Prostate gland (tissue), 2 donors: ENCODE data around the gene ADPRS. TPM values are rescaled to one million over a fixed set of nuclear protein-coding genes. Genes with fewer than 3 reads are reported as not detected.

Experiments
- DNase-seq: peaks from one replicate; pipeline ENCODE4 v3.0.0-alpha.2; 2019; ENCODE audit warnings: low spot score
- H3K27ac ChIP-seq, 2 donors: fragments of 200-600 bp; sonication (generic); 2 replicates each; pipeline ENCODE4 v1.5.1; 2017 to 2019
- H3K27me3 ChIP-seq: fragments of 200-600 bp; sonication (generic); replicated peaks from 2 replicates; pipeline ENCODE4 v1.5.1; 2019; ENCODE audit not compliant: insufficient read depth
- H3K36me3 ChIP-seq, 2 donors: fragments of 200-600 bp; sonication (generic); 1 replicate in 1 of 2; 2 replicates in 1 of 2; pipeline versions ENCODE4 v1.5.1 to v1.8.1; 2017 to 2019
- H3K4me1 ChIP-seq: fragments of 200-600 bp; sonication (generic); replicated peaks from 2 replicates; pipeline ENCODE4 v1.5.1; 2019
- H3K4me3 ChIP-seq, 2 donors: fragments of 200-600 bp; sonication (generic); 2 replicates each; pipeline ENCODE4 v1.5.1; 2017 to 2019
- H3K9me3 ChIP-seq: fragments of 200-600 bp; sonication (generic); 2 replicates; pipeline ENCODE4 v1.5.1; 2017
- CTCF ChIP-seq, 4 experiments: fragments of 200-600 bp in 2 of 4; fragments of 450-650 bp in 2 of 4; sonication (generic) in 2 of 4; IDR thresholded peaks; 1 replicate in 3 of 4; 2 replicates in 1 of 4; pipeline ENCODE4 v1.5.1; 2016 to 2019; ENCODE audit warnings: antibody characterized with exemption in 4 of 4, mild to moderate bottlenecking in 2 of 4, moderate library complexity in 2 of 4
- POLR2A ChIP-seq: fragments of 450-650 bp; IDR thresholded peaks from one replicate; pipeline ENCODE4 v1.6.1; 2016; ENCODE audit warnings: antibody characterized with exemption, mild to moderate bottlenecking
- POLR2AphosphoS5 ChIP-seq: sonication (generic); formaldehyde crosslinking; IDR thresholded peaks from one replicate; pipeline ENCODE4 v1.6.1; 2017; ENCODE audit warnings: antibody characterized with exemption
- WGBS: methylation state at CpG from one replicate; pipeline ENCODE4 v1.1.5; 2018; 5-methylcytosine and 5-hydroxymethylcytosine counted together
- intact Hi-C: fragments of 100-400 bp; cut with DNase I; formaldehyde crosslinking; loops from one replicate; pipeline ENCODE4 v1.14.2; 2022
- total RNA-seq, 2 donors: library from RNA; depleted of rRNA; stranded (reverse); fragments of >200 nt; gene quantifications; one replicate each; pipeline ENCODE4 v1.1.0, GENCODE V29; 2016

ADPRS gene
- total RNA-seq, 2 donors from 2014 or later, result 50.7 to 70.0 TPM

GRCh38 chr1:36098650-36099365 is 10.1 kb downstream of the ADPRS start:
- no peak overlapping the region for H3K27ac ChIP-seq
- no peak overlapping the region for H3K4me3 ChIP-seq
- TF ChIP-seq POLR2AphosphoS5, result no peak
- no peaks in the 10 kb centered on the region for H3K4me1 ChIP-seq
- DNase-seq, result no peak
- no peaks in the 10 kb centered on the region for H3K9me3 ChIP-seq
- WGBS, result 85% methylated on average over 8 of the region's 13 CpGs
- H3K27me3 ChIP-seq, result no peaks in the 10 kb centered on the region
- H3K36me3 ChIP-seq, result peaks cover 2 to 8% of the 10 kb centered on the region in 2 donors
- intact Hi-C loops, result loop anchor here (1.0 to 5.0 kb wide), 2 partner anchors 35 to 88 kb away; no protein-coding TSS in a partner anchor

GRCh38 chr1:36099681-36100341 is 11.1 kb downstream of the ADPRS start:
- TF ChIP-seq POLR2AphosphoS5 (peak; percentile 53), POLR2A (no peak), CTCF (IDR thresholded peaks at IDR 0.05) (peak; percentile 81 to 93 (median 84))
- Histone ChIP-seq H3K27me3 (no peaks in the 10 kb centered on the region), H3K9me3 (no peaks in the 10 kb centered on the region), H3K4me1 (no peaks in the 10 kb centered on the region), H3K27ac (no peak overlapping the region), H3K36me3 (peaks cover 1 to 2% of the 10 kb centered on the region in 2 donors), H3K4me3 (no peak overlapping the region)
- 31% methylated on average over 18 of the region's 18 CpGs for WGBS
- intact Hi-C loops, result loop anchor here (1.0 to 5.0 kb wide), 3 partner anchors 34 to 185 kb away; no protein-coding TSS in a partner anchor
- peak; percentile 70 for DNase-seq

- intact Hi-C loops, result loop anchor here (2.0 kb wide), 1 partner anchor 184 kb away; no protein-coding TSS in a partner anchor
Observed at GRCh38 chr1:36100376-36100775, 11.7 kb downstream of the ADPRS start.

GRCh38 chr1:36101546-36101945 is 12.9 kb downstream of the ADPRS start:
- no peaks in the 10 kb centered on the region for H3K9me3 ChIP-seq
- TF ChIP-seq POLR2A, result no peak
- H3K27ac ChIP-seq, result no peak overlapping the region
- no peaks in the 10 kb centered on the region for H3K27me3 ChIP-seq
- DNase-seq, result no peak
- H3K4me1 ChIP-seq, result no peaks in the 10 kb centered on the region
- H3K36me3 ChIP-seq, result no peaks in the 10 kb centered on the region
- intact Hi-C loops, result loop anchor here (2.0 kb wide), 1 partner anchor 183 kb away; no protein-coding TSS in a partner anchor
- WGBS, result 96% methylated on average over 5 of the region's 5 CpGs
- H3K4me3 ChIP-seq, result no peak overlapping the region

More at GRCh38 chr1:36100376-36100775, 11.7 kb downstream of the ADPRS start:
- no peak for DNase-seq
- Histone ChIP-seq H3K4me3 (no peak overlapping the region), H3K27me3 (no peaks in the 10 kb centered on the region), H3K36me3 (no peaks in the 10 kb centered on the region), H3K9me3 (no peaks in the 10 kb centered on the region), H3K4me1 (no peaks in the 10 kb centered on the region), H3K27ac (no peak overlapping the region)
- TF ChIP-seq POLR2AphosphoS5 (no peak), POLR2A (no peak), CTCF (IDR thresholded peaks at IDR 0.05) (no peak)
- 66% methylated on average over 6 of the region's 6 CpGs for WGBS

GRCh38 chr1:36106269-36106668 is 17.6 kb downstream of the ADPRS start:
- intact Hi-C loops, result no loop called here

More at GRCh38 chr1:36106269-36106668, 17.6 kb downstream of the ADPRS start:
- TF ChIP-seq POLR2AphosphoS5 (no peak), CTCF (IDR thresholded peaks at IDR 0.05) (no peak), POLR2A (no peak)
- Histone ChIP-seq H3K27ac (no peak overlapping the region), H3K27me3 (no peaks in the 10 kb centered on the region), H3K4me3 (no peak overlapping the region), H3K4me1 (no peaks in the 10 kb centered on the region), H3K9me3 (no peaks in the 10 kb centered on the region), H3K36me3 (no peaks in the 10 kb centered on the region)
- DNase-seq, result no peak
- WGBS, result 52% methylated on average over 5 of the region's 5 CpGs
